GM12878 (cell line): Measurements from ENCODE around the gene RASAL2.

Experiments used
- DPF2 ChIP-seq: fragments of 450-650 bp; IDR thresholded peaks from 2 replicates; pipeline ENCODE4 v1.6.1; 2017; ENCODE audit warnings: mild to moderate bottlenecking
- EP300 ChIP-seq, 2 experiments: fragments of 150-350 bp in 1 of 2; IDR thresholded peaks; 2 replicates each; pipeline ENCODE4 v1.6.1; 2011 to 2012; ENCODE audit warnings: low read depth in 2 of 2, low read length in 2 of 2, borderline replicate concordance in 1 of 2, improper control_type of control experiment in 1 of 2, inconsistent platforms in 1 of 2; ENCODE audit not compliant: control insufficient read depth in 1 of 2
- ETV6 ChIP-seq, 2 experiments: fragments of 450-650 bp in 1 of 2; IDR thresholded peaks in 1 of 2; conservative IDR thresholded peaks in 1 of 2; 2 replicates each; pipeline ENCODE4 v1.6.1; 2014; ENCODE audit warnings: antibody characterized with exemption in 1 of 2, borderline replicate concordance in 1 of 2, low read depth in 1 of 2, mild to moderate bottlenecking in 1 of 2, moderate library complexity in 1 of 2
- EZH2 ChIP-seq: IDR thresholded peaks from 2 replicates; pipeline ENCODE4 v1.6.1; 2012; ENCODE audit warnings: low read depth, mild to moderate bottlenecking, control low read depth, inconsistent platforms, low read length, borderline replicate concordance; ENCODE audit not compliant: control insufficient read depth
- NR2C1 ChIP-seq: fragments of 450-650 bp; IDR thresholded peaks from 2 replicates; pipeline ENCODE4 v1.6.1; 2017; ENCODE audit warnings: antibody characterized with exemption, mild to moderate bottlenecking, moderate library complexity
- POLR2AphosphoS5 ChIP-seq: IDR thresholded peaks from 2 replicates; pipeline ENCODE4 v1.6.1; 2011; ENCODE audit warnings: mild to moderate bottlenecking, low read length, inconsistent platforms
- RAD21 ChIP-seq: IDR thresholded peaks from 2 replicates; pipeline ENCODE4 v1.6.1; 2011; ENCODE audit warnings: mild to moderate bottlenecking, low read depth, low read length, moderate library complexity; ENCODE audit not compliant: insufficient read depth
- SREBF1 ChIP-seq: IDR thresholded peaks from 2 replicates; pipeline ENCODE4 v1.6.1; 2012; ENCODE audit warnings: mild to moderate bottlenecking, low read length
- YY1 ChIP-seq: IDR thresholded peaks from 2 replicates; pipeline ENCODE4 v1.6.1; 2011; ENCODE audit warnings: low read depth, mild to moderate bottlenecking, low read length
- ZNF274 ChIP-seq: IDR thresholded peaks from one replicate; pipeline ENCODE4 v1.8.0; 2011; ENCODE audit not compliant: insufficient read length, insufficient read depth
- TF ChIP-seq, protein P1 (sequence below): IDR thresholded peaks from 2 replicates; pipeline ENCODE4 v1.6.1; 2012; ENCODE audit warnings: mild to moderate bottlenecking, low read depth, low read length
- TF ChIP-seq, protein P2 (sequence below), 3 experiments: IDR thresholded peaks in 2 of 3; conservative IDR thresholded peaks in 1 of 3; 2 replicates each; pipeline ENCODE4 v1.5.1; 2011; ENCODE audit warnings: low read depth in 3 of 3, low read length in 3 of 3, mild to moderate bottlenecking in 3 of 3, control low read depth in 2 of 3, moderate library complexity in 2 of 3, inconsistent platforms in 1 of 3, mixed read lengths in 1 of 3; ENCODE audit not compliant: control insufficient read depth in 2 of 3, insufficient read depth in 1 of 3; ENCODE audit errors: extremely low read depth in 1 of 3

DNA sequence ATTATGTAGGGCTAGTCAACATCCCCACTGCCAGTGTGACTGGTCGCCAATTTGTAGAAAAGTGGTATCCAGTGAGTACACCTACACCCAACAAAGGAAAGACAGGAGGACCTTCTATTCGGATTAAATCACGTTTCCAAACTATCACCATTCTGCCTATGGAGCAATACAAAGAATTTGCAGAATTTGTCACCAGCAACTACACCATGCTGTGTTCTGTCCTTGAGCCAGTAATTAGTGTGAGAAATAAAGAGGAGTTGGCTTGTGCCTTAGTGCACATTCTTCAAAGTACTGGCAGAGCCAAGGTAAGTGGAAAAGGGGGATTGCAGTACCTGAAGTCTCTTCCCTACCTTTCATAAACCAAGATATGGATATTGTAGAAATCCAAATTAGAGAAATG is 349.0 kb downstream of the RASAL2 start:
- TF ChIP-seq RAD21 = no peak
- TF ChIP-seq, protein P1, sequence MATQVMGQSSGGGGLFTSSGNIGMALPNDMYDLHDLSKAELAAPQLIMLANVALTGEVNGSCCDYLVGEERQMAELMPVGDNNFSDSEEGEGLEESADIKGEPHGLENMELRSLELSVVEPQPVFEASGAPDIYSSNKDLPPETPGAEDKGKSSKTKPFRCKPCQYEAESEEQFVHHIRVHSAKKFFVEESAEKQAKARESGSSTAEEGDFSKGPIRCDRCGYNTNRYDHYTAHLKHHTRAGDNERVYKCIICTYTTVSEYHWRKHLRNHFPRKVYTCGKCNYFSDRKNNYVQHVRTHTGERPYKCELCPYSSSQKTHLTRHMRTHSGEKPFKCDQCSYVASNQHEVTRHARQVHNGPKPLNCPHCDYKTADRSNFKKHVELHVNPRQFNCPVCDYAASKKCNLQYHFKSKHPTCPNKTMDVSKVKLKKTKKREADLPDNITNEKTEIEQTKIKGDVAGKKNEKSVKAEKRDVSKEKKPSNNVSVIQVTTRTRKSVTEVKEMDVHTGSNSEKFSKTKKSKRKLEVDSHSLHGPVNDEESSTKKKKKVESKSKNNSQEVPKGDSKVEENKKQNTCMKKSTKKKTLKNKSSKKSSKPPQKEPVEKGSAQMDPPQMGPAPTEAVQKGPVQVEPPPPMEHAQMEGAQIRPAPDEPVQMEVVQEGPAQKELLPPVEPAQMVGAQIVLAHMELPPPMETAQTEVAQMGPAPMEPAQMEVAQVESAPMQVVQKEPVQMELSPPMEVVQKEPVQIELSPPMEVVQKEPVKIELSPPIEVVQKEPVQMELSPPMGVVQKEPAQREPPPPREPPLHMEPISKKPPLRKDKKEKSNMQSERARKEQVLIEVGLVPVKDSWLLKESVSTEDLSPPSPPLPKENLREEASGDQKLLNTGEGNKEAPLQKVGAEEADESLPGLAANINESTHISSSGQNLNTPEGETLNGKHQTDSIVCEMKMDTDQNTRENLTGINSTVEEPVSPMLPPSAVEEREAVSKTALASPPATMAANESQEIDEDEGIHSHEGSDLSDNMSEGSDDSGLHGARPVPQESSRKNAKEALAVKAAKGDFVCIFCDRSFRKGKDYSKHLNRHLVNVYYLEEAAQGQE = no peak
- TF ChIP-seq YY1 = no peak
- no peak for TF ChIP-seq SREBF1
- TF ChIP-seq POLR2AphosphoS5 = no peak
- no peak for TF ChIP-seq DPF2
- TF ChIP-seq NR2C1 = no peak
- TF ChIP-seq, protein P2, sequence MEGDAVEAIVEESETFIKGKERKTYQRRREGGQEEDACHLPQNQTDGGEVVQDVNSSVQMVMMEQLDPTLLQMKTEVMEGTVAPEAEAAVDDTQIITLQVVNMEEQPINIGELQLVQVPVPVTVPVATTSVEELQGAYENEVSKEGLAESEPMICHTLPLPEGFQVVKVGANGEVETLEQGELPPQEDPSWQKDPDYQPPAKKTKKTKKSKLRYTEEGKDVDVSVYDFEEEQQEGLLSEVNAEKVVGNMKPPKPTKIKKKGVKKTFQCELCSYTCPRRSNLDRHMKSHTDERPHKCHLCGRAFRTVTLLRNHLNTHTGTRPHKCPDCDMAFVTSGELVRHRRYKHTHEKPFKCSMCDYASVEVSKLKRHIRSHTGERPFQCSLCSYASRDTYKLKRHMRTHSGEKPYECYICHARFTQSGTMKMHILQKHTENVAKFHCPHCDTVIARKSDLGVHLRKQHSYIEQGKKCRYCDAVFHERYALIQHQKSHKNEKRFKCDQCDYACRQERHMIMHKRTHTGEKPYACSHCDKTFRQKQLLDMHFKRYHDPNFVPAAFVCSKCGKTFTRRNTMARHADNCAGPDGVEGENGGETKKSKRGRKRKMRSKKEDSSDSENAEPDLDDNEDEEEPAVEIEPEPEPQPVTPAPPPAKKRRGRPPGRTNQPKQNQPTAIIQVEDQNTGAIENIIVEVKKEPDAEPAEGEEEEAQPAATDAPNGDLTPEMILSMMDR (IDR thresholded peaks at IDR 0.05 in 2 of 3, conservative IDR thresholded peaks at IDR 0.05 in 1 of 3; ENCODE audit: control insufficient read depth in 2 of 3, extremely low read depth in 1 of 3, insufficient read depth in 1 of 3, low read depth in 3 of 3, low read length in 3 of 3) = no peak
- no peak for TF ChIP-seq ETV6 (conservative IDR thresholded peaks at IDR 0.05 in 1 of 2, IDR thresholded peaks at IDR 0.05 in 1 of 2; ENCODE audit: borderline replicate concordance in 1 of 2, low read depth in 1 of 2)
- no peak for TF ChIP-seq ZNF274
- TF ChIP-seq EP300 (IDR thresholded peaks at IDR 0.05; ENCODE audit: borderline replicate concordance in 1 of 2, control insufficient read depth in 1 of 2, low read depth in 2 of 2, low read length in 2 of 2) = no peak
- TF ChIP-seq EZH2 = no peak
